Esophagus mucosa (tissue), 1 donor: ENCODE results near the gene LKAAEAR1. TPM values are rescaled to one million over a fixed set of nuclear protein-coding genes. Genes with fewer than 3 reads are reported as not detected.
A peak's percentile ranks its signal among the peaks of the same experiment; 100 is the strongest.

Experiments used
- ATAC-seq: fragments of 200-7000 bp; cut with Tn5 transposase; one replicate; pipeline ENCODE4 v1.9.1; 2020
- total RNA-seq: library from RNA; stranded (reverse); gene quantifications from one replicate; pipeline ENCODE4 v1.2.4, GENCODE V29; 2023
- donor health status: DM: yes; HTN: yes; CAD: no.

Gene LKAAEAR1
- total RNA-seq, 1 donor from 2014 or later, result 0.36 TPM

DNA sequence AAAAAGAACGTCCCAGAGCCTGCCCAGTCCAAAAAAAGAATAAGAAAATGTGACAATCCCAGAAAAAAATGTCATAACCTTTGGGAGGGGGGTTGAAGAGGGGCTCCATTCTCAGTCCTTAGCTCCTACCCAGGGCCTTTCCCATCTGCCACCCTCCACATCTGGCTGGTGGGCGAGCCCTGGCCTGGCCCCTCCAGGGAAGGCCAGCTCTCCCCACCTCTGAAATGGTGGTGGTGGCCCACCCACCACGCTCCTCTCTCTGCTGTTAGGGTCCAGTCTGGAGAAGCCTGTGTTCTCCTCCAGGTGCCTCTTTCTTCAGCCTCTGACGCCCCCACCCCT is 5.3 kb downstream of the LKAAEAR1 start:
- no peak for ATAC-seq

DNA sequence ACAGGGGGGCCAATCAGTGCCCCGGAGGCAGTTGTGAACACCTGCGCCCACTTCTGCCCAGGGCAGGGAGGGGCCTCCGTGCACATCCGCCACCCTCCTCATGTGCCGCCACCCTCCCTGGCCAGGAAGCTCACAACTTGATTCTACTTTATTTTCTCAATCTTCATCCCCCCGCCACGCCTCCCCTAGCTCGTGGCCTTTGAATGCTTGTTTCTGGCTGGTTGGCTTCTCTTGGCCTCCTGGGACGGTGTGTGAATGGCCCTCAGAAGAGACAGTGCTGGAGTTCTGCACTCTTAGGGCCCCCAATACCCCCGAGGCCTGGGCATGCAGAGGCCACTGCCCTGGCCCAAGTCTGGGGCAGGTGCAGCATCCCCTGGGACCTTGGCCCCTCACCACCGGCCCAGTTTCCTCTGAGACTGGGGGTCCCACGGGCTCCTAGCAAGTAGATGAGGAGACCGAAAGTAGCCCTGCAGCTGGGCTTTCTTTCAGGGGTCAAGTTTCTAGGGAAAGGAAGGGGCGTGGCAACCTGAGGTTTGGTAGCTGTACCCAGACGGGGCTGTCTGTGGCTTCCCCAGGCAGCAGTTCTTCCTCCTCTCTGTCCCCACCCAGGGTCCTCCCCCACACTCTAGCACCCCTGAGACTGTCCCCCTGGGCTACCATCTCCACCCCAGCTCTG is 6.2 kb downstream of the LKAAEAR1 start:
- peak; percentile 15 for ATAC-seq

GRCh38 chr20:64077541-64077875 is 6.7 kb downstream of the LKAAEAR1 start:
- ATAC-seq, result no peak

GRCh38 chr20:64077094-64077493 is 7.1 kb downstream of the LKAAEAR1 start:
- ATAC-seq, result peak; percentile 1

DNA sequence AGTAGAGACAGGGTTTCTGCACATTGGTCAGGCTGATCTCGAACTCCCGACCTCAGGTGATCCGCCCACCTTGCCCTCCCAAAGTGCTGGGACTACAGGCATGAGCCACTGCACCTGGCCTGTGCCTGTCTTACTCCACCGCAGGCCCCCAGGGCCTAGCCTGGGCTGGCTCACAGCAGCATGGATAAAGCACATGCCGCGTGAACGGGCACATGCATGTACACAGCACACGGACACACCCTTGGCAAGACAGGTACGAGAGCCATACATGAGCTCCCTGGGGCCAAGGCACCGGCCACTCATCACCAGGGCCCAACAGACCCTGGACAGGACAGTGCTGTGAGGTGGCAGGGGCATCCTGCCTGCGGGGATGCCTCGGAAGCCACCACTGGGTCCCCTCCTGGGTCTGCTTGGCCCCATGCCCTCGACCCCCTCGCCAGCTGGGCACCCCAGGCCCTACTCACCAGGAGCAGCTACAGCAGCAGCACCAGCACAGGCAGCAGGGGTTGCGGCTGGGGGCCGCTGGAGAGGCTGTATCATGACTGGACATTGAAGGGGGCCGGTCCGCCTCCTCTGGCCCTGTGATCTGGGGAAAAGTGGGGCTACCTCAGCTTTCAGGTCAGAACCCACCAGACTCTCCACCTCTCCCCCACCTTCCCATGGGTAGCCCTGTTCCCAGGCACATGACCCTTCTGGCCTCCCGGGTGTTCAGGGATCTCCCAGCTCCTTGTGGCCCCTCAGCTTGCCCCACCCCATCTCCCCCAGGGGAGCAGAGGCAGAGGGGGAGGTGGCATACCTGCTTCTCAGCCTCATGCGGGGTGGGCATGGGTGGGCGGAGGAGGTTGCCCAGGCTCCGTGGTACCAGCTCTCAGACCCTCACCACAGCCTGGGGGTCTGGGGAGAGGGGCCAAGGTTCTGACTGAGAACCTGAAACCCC is 7.9 kb downstream of the LKAAEAR1 start:
- no peak for ATAC-seq

DNA sequence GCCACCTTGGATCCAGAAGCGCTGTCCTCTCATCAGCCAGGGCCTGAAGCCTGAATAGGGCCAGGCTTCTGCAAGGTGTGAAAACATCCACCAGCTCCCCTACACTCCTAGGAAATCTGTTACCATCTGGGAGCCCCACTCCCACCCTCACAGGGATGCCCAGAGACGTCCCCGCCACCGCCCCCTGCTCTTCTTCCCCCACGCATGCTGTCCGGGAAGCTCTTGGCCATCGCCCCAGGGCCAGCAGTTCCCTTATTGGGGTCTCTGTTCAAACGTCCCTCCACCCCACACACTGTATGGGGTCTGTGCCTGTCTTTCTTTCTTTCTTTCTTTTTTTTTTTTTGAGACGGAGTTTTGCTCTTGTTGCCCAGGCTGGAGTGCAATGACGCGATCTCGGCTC is 8.6 kb downstream of the LKAAEAR1 start:
- ATAC-seq, result no peak

- ATAC-seq, result no peak
Observed at GRCh38 chr20:64074963-64075362, 9.2 kb downstream of the LKAAEAR1 start.

DNA sequence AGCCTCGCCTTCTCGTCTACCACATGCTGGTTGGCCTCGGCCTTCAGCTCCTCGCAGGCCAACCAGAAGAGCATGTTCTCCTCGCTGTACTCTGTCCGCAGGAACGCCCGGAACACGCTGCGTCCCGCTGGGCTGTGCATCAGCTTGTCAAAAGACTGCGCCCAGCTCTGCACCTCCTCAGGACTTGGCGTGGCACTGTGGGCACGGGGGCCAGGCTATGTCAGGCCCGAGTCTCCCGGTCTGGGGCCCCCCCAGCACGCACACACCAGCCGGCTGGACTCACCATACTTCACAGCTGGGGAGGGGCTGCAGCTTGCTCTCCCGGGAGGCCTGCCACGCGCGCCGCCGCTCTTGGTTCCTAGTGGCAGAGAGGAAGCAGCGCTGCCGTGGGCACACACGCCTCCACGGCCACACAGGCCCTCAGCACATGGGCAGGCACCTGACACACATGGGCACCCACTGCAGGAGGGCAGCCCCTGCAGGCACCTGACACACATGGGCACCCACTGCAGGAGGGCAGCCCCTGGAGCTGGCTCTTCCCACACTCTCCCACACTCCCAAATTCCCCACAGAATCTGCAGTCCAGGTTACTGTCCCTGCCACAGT is 9.9 kb downstream of the LKAAEAR1 start:
- ATAC-seq, result peak; percentile 11

- ATAC-seq, result no peak
Observed at GRCh38 chr20:64073476-64074183, 10.6 kb downstream of the LKAAEAR1 start.

GRCh38 chr20:64072498-64073063 is 11.6 kb downstream of the LKAAEAR1 start:
- no peak for ATAC-seq

DNA sequence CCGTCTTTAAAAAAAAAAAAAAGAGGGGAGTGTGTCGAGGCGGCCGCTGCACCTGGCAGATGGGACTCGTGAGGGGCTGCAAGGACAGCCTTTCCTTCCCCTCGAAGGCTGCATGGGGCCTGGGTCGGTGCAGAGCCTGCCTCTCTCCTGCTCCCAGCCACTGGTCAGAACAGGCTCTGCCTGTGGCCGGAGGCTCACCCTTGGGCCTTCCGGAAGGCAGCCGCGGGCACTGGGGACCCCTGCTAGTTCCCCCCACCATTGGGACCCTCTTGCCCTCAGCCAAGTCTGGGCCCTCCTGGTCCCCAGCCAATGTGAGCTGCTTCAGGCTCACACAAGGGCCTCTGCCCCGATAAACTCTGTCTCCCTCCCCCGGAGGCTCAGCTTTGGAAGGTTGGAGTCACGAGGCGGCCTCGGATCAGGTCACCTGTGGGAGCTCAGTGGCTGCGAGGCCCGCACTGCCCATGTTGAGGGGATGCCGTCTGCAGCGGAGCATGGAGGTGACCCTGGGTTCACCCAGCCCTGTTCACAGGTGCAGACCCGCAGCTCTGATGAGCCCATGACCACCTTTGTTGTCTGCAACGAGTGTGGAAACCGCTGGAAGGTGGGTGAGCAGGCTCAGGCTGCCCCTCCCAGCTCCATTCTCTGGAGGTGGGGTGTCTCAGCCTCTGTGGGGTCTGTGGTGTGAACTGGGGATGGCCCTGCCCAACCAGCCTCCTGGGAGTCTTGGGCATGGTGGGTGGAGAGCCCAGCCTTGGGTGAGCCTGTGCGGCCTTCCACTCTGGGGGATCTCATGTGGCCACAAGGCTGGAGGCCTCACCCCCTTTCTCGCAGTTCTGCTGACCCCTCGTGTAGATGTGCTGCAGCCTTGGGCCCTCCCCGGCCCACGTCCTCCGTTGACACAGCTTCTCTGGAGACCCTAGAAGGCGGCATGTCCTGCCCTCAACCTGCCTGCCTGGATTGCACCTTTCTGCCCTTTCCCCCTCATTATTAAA is 12.6 kb downstream of the LKAAEAR1 start:
- no peak for ATAC-seq

GRCh38 chr20:64070244-64070993 is 13.8 kb downstream of the LKAAEAR1 start:
- no peak for ATAC-seq

DNA sequence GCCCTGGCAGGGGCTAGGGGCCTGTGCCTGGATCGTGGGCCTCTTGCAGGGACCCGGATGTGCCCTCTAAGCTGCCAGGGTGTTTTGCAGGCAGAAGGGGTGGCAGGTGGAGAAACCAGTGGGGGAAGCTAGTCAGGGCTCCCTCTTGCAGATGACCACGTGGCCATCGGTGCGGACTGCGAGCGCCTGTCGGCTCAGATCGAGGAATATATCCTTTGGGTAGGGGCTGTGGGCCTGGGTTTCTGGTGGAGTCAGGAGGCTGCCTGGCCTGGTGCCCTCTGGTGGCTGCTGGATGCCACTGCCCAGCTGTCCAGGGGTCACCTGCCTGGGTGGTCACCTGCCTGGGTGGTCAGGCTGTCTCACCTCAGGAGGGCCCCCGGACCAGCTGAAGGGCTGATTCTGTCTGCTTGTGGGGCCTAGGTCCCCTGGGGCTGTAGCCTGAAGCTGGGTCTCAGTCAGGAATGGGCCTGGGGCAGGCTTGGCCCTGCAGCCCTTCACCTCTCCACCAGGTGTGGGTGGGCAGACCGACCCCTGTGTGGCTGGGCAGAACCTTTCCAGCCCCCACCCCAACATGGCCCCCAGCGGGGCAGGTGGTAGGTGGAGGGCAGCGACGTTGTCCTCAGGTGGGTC is 14.5 kb downstream of the LKAAEAR1 start:
- ATAC-seq, result no peak

DNA sequence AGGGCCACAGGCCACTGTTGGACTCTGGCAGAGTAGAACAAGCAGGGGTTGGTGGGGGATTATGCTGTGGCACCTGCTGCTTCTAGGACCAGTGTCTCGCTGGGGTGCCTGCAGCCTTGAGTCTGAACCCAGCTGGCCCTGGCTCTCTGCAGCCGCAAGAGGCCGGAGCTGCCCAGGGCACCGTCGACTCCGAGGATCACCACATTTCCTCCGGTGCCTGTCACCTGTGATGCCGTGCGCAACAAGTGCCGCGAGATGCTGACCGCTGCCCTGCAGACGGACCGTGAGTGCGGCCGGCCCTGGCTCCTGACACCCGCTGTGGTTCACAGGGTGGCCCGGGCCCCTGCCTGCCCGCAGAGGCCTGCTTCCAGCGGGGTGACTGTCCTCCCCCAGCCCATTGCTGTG is 15.0 kb downstream of the LKAAEAR1 start:
- no peak for ATAC-seq

- ATAC-seq, result no peak
Observed at GRCh38 chr20:64068386-64069208, 15.6 kb downstream of the LKAAEAR1 start.

GRCh38 chr20:64067733-64068307 is 16.4 kb downstream of the LKAAEAR1 start:
- ATAC-seq, result no peak

DNA sequence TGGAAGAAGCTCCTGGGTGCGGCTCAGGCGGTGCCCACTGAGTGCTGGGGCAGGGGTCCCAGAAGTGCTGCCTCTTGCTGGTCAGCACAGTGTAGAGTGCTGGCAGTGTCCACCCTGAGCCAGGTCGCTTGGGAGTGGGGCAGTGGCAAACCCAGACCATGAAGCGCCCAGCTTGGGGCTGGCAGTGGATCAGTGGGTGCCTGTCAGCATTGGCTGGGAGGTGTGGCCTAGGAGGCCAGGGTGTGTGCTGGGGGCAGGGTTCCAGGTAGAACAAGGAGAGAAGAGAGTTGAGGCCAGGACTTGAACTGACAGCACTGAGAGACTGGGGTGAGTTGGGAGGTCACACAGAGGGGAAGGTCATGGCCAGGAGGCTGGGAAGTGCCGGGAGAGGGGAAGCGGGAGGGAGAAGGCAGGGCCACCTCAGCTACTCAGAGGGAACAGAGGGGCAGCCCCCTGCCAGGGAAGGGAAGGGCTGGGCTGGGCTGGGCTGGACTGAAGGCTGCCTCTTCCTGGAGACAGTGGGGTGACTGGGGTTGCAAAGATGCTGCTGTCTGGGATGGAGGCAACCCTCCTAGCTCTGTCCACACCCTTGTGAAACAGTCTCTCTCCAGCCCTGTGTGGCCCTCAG is 17.1 kb downstream of the LKAAEAR1 start:
- no peak for ATAC-seq

GRCh38 chr20:64065974-64066343 is 18.2 kb downstream of the LKAAEAR1 start:
- ATAC-seq, result no peak
